ENCODE data around the gene MALSU1. TPM values are rescaled to one million over a fixed set of nuclear protein-coding genes. Genes with fewer than 3 reads are reported as not detected.

MALSU1 gene
- total RNA-seq (ENCODE audit: low replicate concordance), result 52.3 and 92.6 TPM in 2 replicates

GRCh38 chr7:23298885-23299769 is at the start of gene MALSU1:
Gene MALSU1 (plus strand): TSS chr7:23299339. CDS start chr7:23299353, 14 bp downstream.

Other genes with a start within 250 kb of the MALSU1 start
- gene KLHL7, start 193.6 kb upstream of the MALSU1 start, total RNA-seq (ENCODE audit: low replicate concordance), result 30.7 and 35.7 TPM in 2 replicates
- gene NUP42, start 117.3 kb upstream of the MALSU1 start, total RNA-seq (ENCODE audit: low replicate concordance), result 17.7 and 26.9 TPM in 2 replicates
- gene GPNMB, start 52.6 kb upstream of the MALSU1 start, total RNA-seq (ENCODE audit: low replicate concordance), result 45.9 and 507 TPM in 2 replicates
- 5.1 and 40.6 TPM in 2 replicates for gene IGF2BP3, start 171.2 kb downstream of the MALSU1 start, total RNA-seq (ENCODE audit: low replicate concordance)
- gene TRA2A, start 232.6 kb downstream of the MALSU1 start, total RNA-seq (ENCODE audit: low replicate concordance), result 25.2 and 25.4 TPM in 2 replicates